ENCODE measurements around the gene MPST.

MPST gene

DNA sequence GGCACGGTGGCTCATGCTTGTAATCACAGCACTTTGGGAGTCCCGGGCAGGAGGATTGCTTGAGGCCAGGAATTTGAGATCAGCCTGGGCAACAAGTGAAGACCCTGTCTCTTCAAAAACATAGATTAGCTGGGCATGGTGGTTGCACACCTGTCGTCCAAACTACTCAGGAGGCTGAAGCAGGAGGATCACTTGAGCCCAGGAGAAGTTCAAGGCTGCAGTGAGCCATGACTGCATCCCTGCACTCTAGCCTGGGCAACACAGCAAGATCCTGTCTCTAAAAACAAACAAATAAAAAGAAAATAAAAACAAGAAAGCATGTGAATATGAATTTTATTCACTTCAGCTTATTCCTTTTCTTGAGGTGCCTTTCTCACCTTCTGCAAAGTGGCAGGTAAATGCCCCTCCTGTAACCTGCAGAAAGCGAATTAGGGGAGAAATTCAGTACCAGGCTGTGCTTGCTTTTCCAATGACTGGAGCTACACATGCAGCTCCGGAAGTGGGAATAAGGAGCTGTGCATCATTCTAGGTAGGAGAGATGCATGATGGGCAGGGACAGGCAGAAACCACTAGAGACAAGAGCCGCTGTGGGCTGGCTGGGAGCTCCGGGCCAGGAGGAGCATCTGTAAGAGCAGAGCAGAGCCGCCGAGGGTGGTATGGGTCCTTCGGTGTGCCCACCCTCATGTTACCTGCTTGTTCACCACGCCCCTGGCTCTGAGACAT, 17.3 kb downstream of the MPST start:
- TF ChIP-seq, protein P1, sequence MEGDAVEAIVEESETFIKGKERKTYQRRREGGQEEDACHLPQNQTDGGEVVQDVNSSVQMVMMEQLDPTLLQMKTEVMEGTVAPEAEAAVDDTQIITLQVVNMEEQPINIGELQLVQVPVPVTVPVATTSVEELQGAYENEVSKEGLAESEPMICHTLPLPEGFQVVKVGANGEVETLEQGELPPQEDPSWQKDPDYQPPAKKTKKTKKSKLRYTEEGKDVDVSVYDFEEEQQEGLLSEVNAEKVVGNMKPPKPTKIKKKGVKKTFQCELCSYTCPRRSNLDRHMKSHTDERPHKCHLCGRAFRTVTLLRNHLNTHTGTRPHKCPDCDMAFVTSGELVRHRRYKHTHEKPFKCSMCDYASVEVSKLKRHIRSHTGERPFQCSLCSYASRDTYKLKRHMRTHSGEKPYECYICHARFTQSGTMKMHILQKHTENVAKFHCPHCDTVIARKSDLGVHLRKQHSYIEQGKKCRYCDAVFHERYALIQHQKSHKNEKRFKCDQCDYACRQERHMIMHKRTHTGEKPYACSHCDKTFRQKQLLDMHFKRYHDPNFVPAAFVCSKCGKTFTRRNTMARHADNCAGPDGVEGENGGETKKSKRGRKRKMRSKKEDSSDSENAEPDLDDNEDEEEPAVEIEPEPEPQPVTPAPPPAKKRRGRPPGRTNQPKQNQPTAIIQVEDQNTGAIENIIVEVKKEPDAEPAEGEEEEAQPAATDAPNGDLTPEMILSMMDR (IDR thresholded peaks at IDR 0.05; ENCODE audit: low read depth, low read length, missing control alignments), result no peak
- no peak for DNase-seq (ENCODE audit: low read depth)
- no peak overlapping the region for H3K4me3 ChIP-seq (ENCODE audit: low read depth, low read length)

GRCh38 chr22:37037669-37038068, 18.1 kb downstream of the MPST start:
- no peak overlapping the region for H3K4me3 ChIP-seq (ENCODE audit: low read depth, low read length)
- TF ChIP-seq, protein P1 (IDR thresholded peaks at IDR 0.05; ENCODE audit: low read depth, low read length, missing control alignments), result no peak
- DNase-seq (ENCODE audit: low read depth), result no peak

GRCh38 chr22:37039466-37039865, 19.9 kb downstream of the MPST start:
- DNase-seq (ENCODE audit: low read depth), result no peak
- no peak overlapping the region for H3K4me3 ChIP-seq (ENCODE audit: low read depth, low read length)
- TF ChIP-seq, protein P1 (IDR thresholded peaks at IDR 0.05; ENCODE audit: low read depth, low read length, missing control alignments), result no peak

DNA sequence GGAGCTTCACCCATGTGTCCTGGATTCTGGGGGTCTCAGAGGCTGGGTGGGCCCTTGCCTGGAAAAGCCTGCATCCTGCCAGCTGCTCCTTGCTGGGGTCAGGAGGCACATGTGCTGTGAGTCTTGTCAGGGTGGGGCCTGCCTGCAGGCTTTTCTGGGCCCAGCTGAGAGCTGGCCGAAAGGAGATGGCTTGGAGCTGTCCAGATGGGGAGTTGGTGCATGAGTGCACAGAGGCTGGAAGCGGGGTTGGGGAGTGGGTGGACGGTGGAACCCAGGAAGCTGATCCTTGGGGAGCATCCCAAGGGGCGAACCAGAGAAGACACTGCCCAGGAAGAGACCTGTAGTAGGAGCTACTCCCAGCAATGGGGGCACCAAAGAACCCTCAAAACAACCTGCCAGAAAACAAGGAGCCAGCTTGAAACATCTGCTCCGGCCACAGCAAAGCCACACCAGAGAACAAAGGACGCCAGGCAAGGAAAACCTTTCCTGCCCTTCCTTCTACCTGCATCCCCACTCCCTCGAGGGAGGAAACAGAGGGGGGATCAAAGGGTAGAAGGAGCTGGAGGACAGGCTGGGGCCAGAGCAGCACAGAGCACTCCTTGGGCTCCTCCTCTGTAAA, 23.8 kb downstream of the MPST start:
- no peak for DNase-seq (ENCODE audit: low read depth)
- H3K4me3 ChIP-seq (ENCODE audit: low read depth, low read length), result no peak overlapping the region
- TF ChIP-seq, protein P1 (IDR thresholded peaks at IDR 0.05; ENCODE audit: low read depth, low read length, missing control alignments), result no peak

DNA sequence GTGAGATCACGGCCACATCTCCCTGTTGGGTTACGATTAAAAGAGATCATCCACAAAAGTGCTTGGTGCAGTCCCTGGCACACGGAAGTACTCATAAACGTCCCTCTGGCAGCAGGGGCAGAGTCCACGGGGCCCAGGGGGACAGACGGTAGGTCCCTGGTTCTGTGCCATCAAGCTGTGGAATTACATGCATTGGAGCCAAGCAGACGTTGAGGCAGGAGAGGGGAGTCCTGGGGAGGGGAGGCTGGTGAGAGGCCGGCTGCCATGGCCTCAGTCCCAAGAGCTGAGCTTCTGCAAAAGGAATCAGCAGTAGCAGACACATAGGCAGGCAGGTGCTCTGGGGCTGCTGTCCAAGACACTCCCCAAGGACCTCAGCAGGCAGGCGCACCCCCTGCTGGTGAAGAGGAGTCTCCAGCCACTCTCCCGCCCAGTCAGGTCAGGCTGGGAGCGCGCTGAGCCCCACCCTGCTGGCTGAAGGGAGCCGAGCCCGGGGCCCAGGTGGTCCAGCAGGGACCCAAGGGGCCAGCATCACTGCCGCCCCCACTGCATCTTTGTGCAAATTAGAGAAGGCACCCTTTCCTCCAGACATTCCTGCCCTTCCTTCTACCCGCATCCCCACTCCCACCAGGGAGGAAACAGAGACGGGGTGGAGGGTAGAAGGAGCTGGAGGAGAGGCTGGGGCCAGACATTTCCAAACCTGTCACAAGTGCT, 24.4 kb downstream of the MPST start:
- no peak overlapping the region for H3K4me3 ChIP-seq (ENCODE audit: low read depth, low read length)
- DNase-seq (ENCODE audit: low read depth), result peak; percentile 31
- TF ChIP-seq, protein P1 (IDR thresholded peaks at IDR 0.05; ENCODE audit: low read depth, low read length, missing control alignments), result peak; percentile 94

- no peak overlapping the region for H3K4me3 ChIP-seq (ENCODE audit: low read depth, low read length)
- DNase-seq (ENCODE audit: low read depth), result no peak
- TF ChIP-seq, protein P1 (IDR thresholded peaks at IDR 0.05; ENCODE audit: low read depth, low read length, missing control alignments), result no peak
Observed at GRCh38 chr22:37044634-37045625, 25.4 kb downstream of the MPST start.

Data from GM12864 (cell line).